CD8-positive, alpha-beta memory T cell (primary cell): Measurements from ENCODE around the gene ARHGAP26. TPM values are rescaled to one million over a fixed set of nuclear protein-coding genes. Genes with fewer than 3 reads are reported as not detected.

Source experiments
- CTCF ChIA-PET: fragments of 350-600 bp; sonication (Branson Sonifier 250); formaldehyde crosslinking; loops from one replicate; lab custom pipeline; 2021; ENCODE audit warnings: antibody characterized with exemption; lab: Charles Lee
- POLR2A ChIA-PET: fragments of 350-600 bp; sonication (Branson Sonifier 250); formaldehyde crosslinking; loops from one replicate; lab custom pipeline; 2021; ENCODE audit warnings: antibody characterized with exemption; lab: Charles Lee
- DNase-seq, 5 donors: peaks; one replicate each; pipeline versions ENCODE4 v3.0.0 to v3.0.0-alpha.2; 2020 to 2022; ENCODE audit warnings: mixed read lengths in 1 of 5
- H3K27ac ChIP-seq: one replicate; pipeline ENCODE4 v1.7.0; 2013; ENCODE audit warnings: low read depth, mild to moderate bottlenecking, low read length, moderate library complexity
- H3K27me3 ChIP-seq: 2 replicates; pipeline ENCODE4 v1.7.0; 2013; ENCODE audit warnings: low read length, mild to moderate bottlenecking; ENCODE audit not compliant: insufficient read depth, poor library complexity, severe bottlenecking
- H3K36me3 ChIP-seq: 2 replicates; pipeline ENCODE4 v1.7.0; 2013; ENCODE audit warnings: mild to moderate bottlenecking, low read length, moderate library complexity; ENCODE audit not compliant: insufficient read depth
- H3K4me1 ChIP-seq: 2 replicates; pipeline ENCODE4 v1.7.0; 2013; ENCODE audit warnings: mild to moderate bottlenecking, low read length, moderate library complexity; ENCODE audit not compliant: insufficient read depth
- H3K4me3 ChIP-seq: 2 replicates; pipeline ENCODE4 v1.7.0; 2013; ENCODE audit warnings: mild to moderate bottlenecking, low read length
- H3K9me3 ChIP-seq: 2 replicates; pipeline ENCODE4 v1.7.0; 2013; ENCODE audit warnings: mild to moderate bottlenecking, low read length
- H3K27ac Mint-ChIP-seq, 8 donors: one replicate each; pipeline ENCODE4 v1.8.0; 2020 to 2021; ENCODE audit warnings: mixed read lengths in 8 of 8, mild to moderate bottlenecking in 6 of 8, inconsistent platforms in 3 of 8, moderate library complexity in 3 of 8
- H3K27me3 Mint-ChIP-seq, 2 donors: one replicate each; pipeline ENCODE4 v1.8.0; 2020 to 2021; ENCODE audit warnings: mixed read lengths in 2 of 2, mild to moderate bottlenecking in 1 of 2, moderate library complexity in 1 of 2
- H3K36me3 Mint-ChIP-seq, 3 donors: one replicate each; pipeline ENCODE4 v1.8.0; 2020 to 2021; ENCODE audit warnings: mixed read lengths in 3 of 3, inconsistent platforms in 1 of 3, mild to moderate bottlenecking in 1 of 3
- H3K4me1 Mint-ChIP-seq, 3 donors: one replicate each; pipeline ENCODE4 v1.8.0; 2020 to 2021; ENCODE audit warnings: mixed read lengths in 3 of 3, inconsistent platforms in 1 of 3, mild to moderate bottlenecking in 1 of 3
- H3K4me3 Mint-ChIP-seq, 7 donors: one replicate each; pipeline ENCODE4 v1.8.0; 2020 to 2021; ENCODE audit warnings: mixed read lengths in 7 of 7, mild to moderate bottlenecking in 6 of 7, moderate library complexity in 4 of 7, inconsistent platforms in 2 of 7
- H3K9me3 Mint-ChIP-seq, 5 donors: one replicate each; pipeline ENCODE4 v1.8.0; 2020 to 2022; ENCODE audit warnings: mixed read lengths in 5 of 5, mild to moderate bottlenecking in 3 of 5, moderate library complexity in 2 of 5, inconsistent platforms in 1 of 5
- polyA plus RNA-seq: library from polyadenylated mRNA; unstranded; fragments of 300-500 nt; fragmentation: Illumina TruSeq; gene quantifications from one replicate; pipeline ENCODE4 v1.2.3, GENCODE V29; 2021
- total RNA-seq, 2 experiments: library from RNA; stranded (reverse); gene quantifications; one replicate each; pipeline ENCODE4 v1.2.3, GENCODE V29; 2021

Gene ARHGAP26
- total and polyA plus RNA-seq, 3 experiments from 2014 or later: 16.7 to 37.1 (median 19.7) TPM

- no peak overlapping the region for H3K27ac ChIP-seq
- H3K27me3 Mint-ChIP-seq: no peaks in the 10 kb centered on the region
- no peaks in the 10 kb centered on the region for H3K36me3 ChIP-seq
- peak overlapping the region; percentile 0 to 85 (median 60) for H3K27ac Mint-ChIP-seq
- ChIA-PET POLR2A (no interaction called here), CTCF (interaction anchor here (0.6 to 1.9 kb wide), 2 partner anchors 96 to 101 kb away, joined by 3 to 5 read pairs; no protein-coding TSS in a partner anchor)
- H3K27me3 ChIP-seq: no peaks in the 10 kb centered on the region
- H3K36me3 Mint-ChIP-seq: peaks cover 0 to 4% (median 0%) of the 10 kb centered on the region in 3 donors
- no peaks in the 10 kb centered on the region for H3K9me3 ChIP-seq
- no peaks in the 10 kb centered on the region for H3K9me3 Mint-ChIP-seq
- H3K4me1 ChIP-seq: peaks cover 40% of the 10 kb centered on the region
- H3K4me3 Mint-ChIP-seq: peak overlapping the region in 1 of 7 donors; percentile 22
- no peak for DNase-seq
- H3K4me1 Mint-ChIP-seq: peaks cover 86 to 93% (median 93%) of the 10 kb centered on the region in 3 donors
- H3K4me3 ChIP-seq: no peak overlapping the region
These were observed 79.3 kb downstream of the ARHGAP26 start for GRCh38 chr5:142849466-142849865.

GRCh38 chr5:142849880-142850279 is 79.7 kb downstream of the ARHGAP26 start:
- Mint-ChIP-seq H3K27me3 (no peaks in the 10 kb centered on the region), H3K36me3 (peaks cover 0 to 4% (median 0%) of the 10 kb centered on the region in 3 donors), H3K27ac (peak overlapping the region; percentile 2 to 85 (median 60)), H3K4me1 (peaks cover 85 to 93% (median 93%) of the 10 kb centered on the region in 3 donors), H3K9me3 (no peaks in the 10 kb centered on the region), H3K4me3 (peak overlapping the region in 3 of 7 donors; percentile 18 to 24 (median 22))
- Histone ChIP-seq H3K9me3 (no peaks in the 10 kb centered on the region), H3K4me1 (peaks cover 36% of the 10 kb centered on the region), H3K27ac (no peak overlapping the region), H3K4me3 (no peak overlapping the region), H3K36me3 (no peaks in the 10 kb centered on the region), H3K27me3 (no peaks in the 10 kb centered on the region)
- ChIA-PET CTCF (no interaction called here), POLR2A (no interaction called here)
- no peak for DNase-seq

GRCh38 chr5:142851731-142852130 is 81.6 kb downstream of the ARHGAP26 start:
- no peak overlapping the region for H3K27ac ChIP-seq
- no peaks in the 10 kb centered on the region for H3K27me3 Mint-ChIP-seq
- no peaks in the 10 kb centered on the region for H3K9me3 Mint-ChIP-seq
- DNase-seq: no peak
- POLR2A ChIA-PET: no interaction called here
- peaks cover 0 to 4% (median 0%) of the 10 kb centered on the region in 3 donors for H3K36me3 Mint-ChIP-seq
- peaks cover 18% of the 10 kb centered on the region for H3K4me1 ChIP-seq
- no peak overlapping the region for H3K4me3 ChIP-seq
- H3K9me3 ChIP-seq: no peaks in the 10 kb centered on the region
- H3K4me1 Mint-ChIP-seq: peaks cover 84 to 93% (median 90%) of the 10 kb centered on the region in 3 donors
- no peaks in the 10 kb centered on the region for H3K36me3 ChIP-seq
- no peak overlapping the region for H3K4me3 Mint-ChIP-seq
- CTCF ChIA-PET: interaction anchor here (1.6 kb wide), 1 partner anchor 15 kb away, joined by 4 read pairs; no protein-coding TSS in a partner anchor
- H3K27me3 ChIP-seq: no peaks in the 10 kb centered on the region
- H3K27ac Mint-ChIP-seq: peak overlapping the region in 4 of 8 donors; percentile 5 to 79 (median 52)

GRCh38 chr5:142852416-142853198 is 82.4 kb downstream of the ARHGAP26 start:
- no peaks in the 10 kb centered on the region for H3K36me3 ChIP-seq
- peaks cover 15% of the 10 kb centered on the region for H3K4me1 ChIP-seq
- no peak overlapping the region for H3K4me3 Mint-ChIP-seq
- DNase-seq: no peak
- H3K27ac ChIP-seq: no peak overlapping the region
- H3K9me3 ChIP-seq: no peaks in the 10 kb centered on the region
- ChIA-PET POLR2A (no interaction called here), CTCF (interaction anchor here (0.8 to 3.1 kb wide), 5 partner anchors 14 to 139 kb away, joined by 3 to 11 read pairs (median 4); no protein-coding TSS in a partner anchor)
- H3K27me3 Mint-ChIP-seq: no peaks in the 10 kb centered on the region
- no peak overlapping the region for H3K4me3 ChIP-seq
- peaks cover 0 to 4% (median 0%) of the 10 kb centered on the region in 3 donors for H3K36me3 Mint-ChIP-seq
- H3K4me1 Mint-ChIP-seq: peaks cover 85 to 94% (median 92%) of the 10 kb centered on the region in 3 donors
- H3K27me3 ChIP-seq: no peaks in the 10 kb centered on the region
- no peaks in the 10 kb centered on the region for H3K9me3 Mint-ChIP-seq
- no peak overlapping the region for H3K27ac Mint-ChIP-seq

- peaks cover 85 to 94% (median 92%) of the 10 kb centered on the region in 3 donors for H3K4me1 Mint-ChIP-seq
- no peaks in the 10 kb centered on the region for H3K9me3 ChIP-seq
- CTCF ChIA-PET: interaction anchor here (0.8 to 3.1 kb wide), 6 partner anchors 8 to 140 kb away, joined by 3 to 11 read pairs (median 3); no protein-coding TSS in a partner anchor
- H3K4me3 Mint-ChIP-seq: peak overlapping the region in 1 of 7 donors; percentile 28
- H3K27me3 Mint-ChIP-seq: no peaks in the 10 kb centered on the region
- no peak overlapping the region for H3K27ac ChIP-seq
- no peaks in the 10 kb centered on the region for H3K9me3 Mint-ChIP-seq
- DNase-seq: no peak
- POLR2A ChIA-PET: no interaction called here
- no peaks in the 10 kb centered on the region for H3K36me3 ChIP-seq
- no peak overlapping the region for H3K4me3 ChIP-seq
- peaks cover 16% of the 10 kb centered on the region for H3K4me1 ChIP-seq
- no peaks in the 10 kb centered on the region for H3K27me3 ChIP-seq
- H3K36me3 Mint-ChIP-seq: peaks cover 0 to 4% (median 0%) of the 10 kb centered on the region in 3 donors
- H3K27ac Mint-ChIP-seq: no peak overlapping the region
These were observed 83.5 kb downstream of the ARHGAP26 start for GRCh38 chr5:142853682-142854081.

GRCh38 chr5:142856269-142856782 is 86.1 kb downstream of the ARHGAP26 start:
- Histone ChIP-seq H3K36me3 (no peaks in the 10 kb centered on the region), H3K4me3 (no peak overlapping the region), H3K4me1 (peaks cover 12% of the 10 kb centered on the region), H3K27ac (no peak overlapping the region), H3K27me3 (no peaks in the 10 kb centered on the region), H3K9me3 (no peaks in the 10 kb centered on the region)
- peaks cover 83 to 93% (median 90%) of the 10 kb centered on the region in 3 donors for H3K4me1 Mint-ChIP-seq
- CTCF ChIA-PET: no interaction called here
- DNase-seq: no peak
- peak overlapping the region in 2 of 8 donors; percentile 8 to 18 for H3K27ac Mint-ChIP-seq
- no peak overlapping the region for H3K4me3 Mint-ChIP-seq
- H3K27me3 Mint-ChIP-seq: no peaks in the 10 kb centered on the region
- POLR2A ChIA-PET: no interaction called here
- peaks cover 0 to 2% (median 0%) of the 10 kb centered on the region in 3 donors for H3K36me3 Mint-ChIP-seq
- no peaks in the 10 kb centered on the region for H3K9me3 Mint-ChIP-seq

GRCh38 chr5:142857405-142857804 is 87.2 kb downstream of the ARHGAP26 start:
- no peaks in the 10 kb centered on the region for H3K9me3 Mint-ChIP-seq
- peak overlapping the region in 1 of 7 donors; percentile 8 for H3K4me3 Mint-ChIP-seq
- peaks cover 80 to 91% (median 88%) of the 10 kb centered on the region in 3 donors for H3K4me1 Mint-ChIP-seq
- peak overlapping the region in 4 of 8 donors; percentile 22 to 67 (median 44) for H3K27ac Mint-ChIP-seq
- H3K9me3 ChIP-seq: no peaks in the 10 kb centered on the region
- H3K27ac ChIP-seq: no peak overlapping the region
- no peaks in the 10 kb centered on the region for H3K27me3 Mint-ChIP-seq
- H3K36me3 ChIP-seq: no peaks in the 10 kb centered on the region
- no peaks in the 10 kb centered on the region for H3K27me3 ChIP-seq
- H3K4me3 ChIP-seq: no peak overlapping the region
- peaks cover 8% of the 10 kb centered on the region for H3K4me1 ChIP-seq
- DNase-seq: no peak
- ChIA-PET CTCF (interaction anchor here (1.1 kb wide), 1 partner anchor 88 kb away, joined by 3 read pairs; the partner anchor contains the start of gene ARHGAP26), POLR2A (no interaction called here)
- no peaks in the 10 kb centered on the region for H3K36me3 Mint-ChIP-seq
